ENCODE data around the gene MATK.

GRCh38 chr19:3745363-3746045, 40.7 kb downstream of the MATK start:
- TF ChIP-seq CTCF (IDR thresholded peaks at IDR 0.05) (no peak), POLR2A (IDR thresholded peaks at IDR 0.05) (no peak), POLR2AphosphoS5 (IDR thresholded peaks at IDR 0.05) (no peak), EP300 (IDR thresholded peaks at IDR 0.05) (no peak)

Measured in sigmoid colon (tissue), 4 donors.